CD14-positive monocyte (primary cell): Measurements from ENCODE around the gene VPS37C. TPM values are rescaled to one million over a fixed set of nuclear protein-coding genes. Genes with fewer than 3 reads are reported as not detected.
A peak's percentile ranks its signal among the peaks of the same experiment; 100 is the strongest.

Experiments used
- DNase-seq, 3 donors: peaks; one replicate each; pipeline ENCODE4 v3.0.0-alpha.2; 2011 to 2022
- H2AFZ ChIP-seq: 2 replicates; pipeline ENCODE4 v1.6.0; 2012; ENCODE audit warnings: mild to moderate bottlenecking, low read depth, low read length, inconsistent platforms; ENCODE audit not compliant: insufficient read depth, poor library complexity, severe bottlenecking
- H3K27ac ChIP-seq, 2 donors: 1 replicate in 1 of 2; 2 replicates in 1 of 2; pipeline ENCODE4 v1.5.1; 2012 to 2013; ENCODE audit warnings: low read length in 2 of 2, control low read depth in 1 of 2, inconsistent platforms in 1 of 2, low read depth in 1 of 2, mild to moderate bottlenecking in 1 of 2
- H3K27me3 ChIP-seq, 2 donors: one replicate each; pipeline versions ENCODE4 v1.6.0 to v1.6.1; 2011 to 2013; ENCODE audit warnings: low read length in 2 of 2; ENCODE audit not compliant: control insufficient read depth in 2 of 2, insufficient read depth in 2 of 2
- H3K36me3 ChIP-seq, 2 donors: replicated peaks in 1 of 2; 1 replicate in 1 of 2; 2 replicates in 1 of 2; pipeline versions ENCODE4 v1.5.1 to v1.6.1; 2012 to 2013; ENCODE audit warnings: low read length in 2 of 2, control low read depth in 1 of 2, inconsistent platforms in 1 of 2, mild to moderate bottlenecking in 1 of 2; ENCODE audit not compliant: insufficient read depth in 2 of 2, control insufficient read depth in 1 of 2
- H3K4me1 ChIP-seq, 2 donors: 1 replicate in 1 of 2; 2 replicates in 1 of 2; pipeline versions ENCODE4 v1.5.1 to v1.6.1; 2012 to 2013; ENCODE audit warnings: low read length in 2 of 2, control low read depth in 1 of 2, inconsistent platforms in 1 of 2, mild to moderate bottlenecking in 1 of 2, moderate library complexity in 1 of 2; ENCODE audit not compliant: insufficient read depth in 2 of 2, control insufficient read depth in 1 of 2
- H3K4me2 ChIP-seq: replicated peaks from 2 replicates; pipeline ENCODE3; 2012; ENCODE audit warnings: low read length, moderate library complexity, mild to moderate bottlenecking; ENCODE audit not compliant: poor library complexity, severe bottlenecking; ENCODE audit errors: extremely low read depth
- H3K4me3 ChIP-seq, 3 experiments: fragments of 200-600 bp in 1 of 3; sonication (generic) in 1 of 3; replicated peaks in 1 of 3; 1 replicate in 2 of 3; 2 replicates in 1 of 3; pipeline ENCODE4 v1.5.1; 2011 to 2013; ENCODE audit warnings: low read length in 3 of 3, mild to moderate bottlenecking in 3 of 3, control low read depth in 2 of 3, low read depth in 2 of 3, inconsistent platforms in 1 of 3, moderate library complexity in 1 of 3
- H3K79me2 ChIP-seq: 2 replicates; pipeline ENCODE4 v1.6.0; 2012; ENCODE audit warnings: mild to moderate bottlenecking, control low read depth, inconsistent platforms, low read length, moderate library complexity; ENCODE audit not compliant: insufficient read depth
- H3K9ac ChIP-seq: 2 replicates; pipeline ENCODE4 v1.6.0; 2017; ENCODE audit warnings: low read length, mild to moderate bottlenecking; ENCODE audit not compliant: insufficient read depth, poor library complexity, severe bottlenecking
- H3K9me3 ChIP-seq, 2 donors: replicated peaks in 1 of 2; 1 replicate in 1 of 2; 2 replicates in 1 of 2; pipeline versions ENCODE4 v1.5.1 to v1.6.1; 2012 to 2013; ENCODE audit warnings: low read length in 2 of 2, control low read depth in 1 of 2; ENCODE audit not compliant: control insufficient read depth in 1 of 2, insufficient read depth in 1 of 2
- H4K20me1 ChIP-seq: 2 replicates; pipeline ENCODE4 v1.6.0; 2012; ENCODE audit warnings: mild to moderate bottlenecking, low read length, control low read depth, moderate library complexity; ENCODE audit not compliant: insufficient read depth
- H3K27ac Mint-ChIP-seq, 7 donors: one replicate each; pipeline ENCODE4 v1.8.0; 2020; ENCODE audit warnings: mild to moderate bottlenecking in 7 of 7, mixed read lengths in 7 of 7, moderate library complexity in 6 of 7, inconsistent platforms in 2 of 7
- H3K27me3 Mint-ChIP-seq, 3 donors: one replicate each; pipeline ENCODE4 v1.8.0; 2021 to 2022; ENCODE audit warnings: low read depth in 3 of 3, mild to moderate bottlenecking in 3 of 3, mixed read lengths in 3 of 3, moderate library complexity in 3 of 3, inconsistent platforms in 1 of 3
- H3K36me3 Mint-ChIP-seq, 2 donors: one replicate each; pipeline ENCODE4 v1.8.0; 2020; ENCODE audit warnings: mixed read lengths in 2 of 2, inconsistent platforms in 1 of 2, mild to moderate bottlenecking in 1 of 2
- H3K4me1 Mint-ChIP-seq: one replicate; pipeline ENCODE4 v1.8.0; 2020; ENCODE audit warnings: mild to moderate bottlenecking, mixed read lengths
- H3K4me3 Mint-ChIP-seq, 2 donors: one replicate each; pipeline ENCODE4 v1.8.0; 2020; ENCODE audit warnings: mild to moderate bottlenecking in 2 of 2, mixed read lengths in 2 of 2, moderate library complexity in 1 of 2
- H3K9me3 Mint-ChIP-seq, 7 donors: one replicate each; pipeline ENCODE4 v1.8.0; 2020 to 2022; ENCODE audit warnings: mixed read lengths in 7 of 7, mild to moderate bottlenecking in 6 of 7, moderate library complexity in 6 of 7, inconsistent platforms in 2 of 7
- CTCF ChIP-seq: fragments of 200-600 bp; IDR thresholded peaks from one replicate; pipeline ENCODE4 v1.8.0; 2022; ENCODE audit warnings: antibody characterized with exemption, mild to moderate bottlenecking
- WGBS: methylation state at CpG from one replicate; pipeline ENCODE4 v1.1.5; 2013; ENCODE audit warnings: missing lambda C conversion rate; ENCODE audit not compliant: insufficient coverage; 5-methylcytosine and 5-hydroxymethylcytosine counted together
- intact Hi-C, 2 donors: fragments of 100-400 bp; cut with micrococcal nuclease; formaldehyde crosslinking; loops; one replicate each; pipeline versions ENCODE4 v1.15.0 to v1.15.1; 2023
- polyA plus RNA-seq, 3 donors: library from polyadenylated mRNA; depleted of rRNA in 1 of 3; unstranded in 2 of 3; stranded (reverse) in 1 of 3; fragments of 300-500 nt in 2 of 3; fragments of >200 nt in 1 of 3; fragmentation: Illumina TruSeq in 2 of 3; gene quantifications; 1 replicate in 2 of 3; 2 replicates in 1 of 3; pipeline ENCODE4 v1.2.3, GENCODE V29; 2012 to 2021

The VPS37C gene
- polyA plus RNA-seq, 3 donors = 1.9 to 25.1 (median 3.8) TPM

- peak overlapping the region; percentile 9 to 66 for H3K4me3 Mint-ChIP-seq
- TF ChIP-seq CTCF = no peak
- H2AFZ ChIP-seq = no peak overlapping the region
- no peaks in the 10 kb centered on the region for H3K9me3 ChIP-seq
- intact Hi-C loops = no loop called here
- H3K27me3 ChIP-seq = no peaks in the 10 kb centered on the region
- H3K36me3 ChIP-seq = no peaks in the 10 kb centered on the region
- H3K4me3 ChIP-seq = no peak overlapping the region
- H3K4me2 ChIP-seq = peak overlapping the region; percentile 41
- H3K9me3 Mint-ChIP-seq = peaks cover 0 to 4% (median 0%) of the 10 kb centered on the region in 7 donors
- H3K27me3 Mint-ChIP-seq = peaks cover 0 to 7% (median 2%) of the 10 kb centered on the region in 3 donors
- peak overlapping the region; percentile 76 to 92 (median 86) for H3K27ac Mint-ChIP-seq
- H3K27ac ChIP-seq = peak overlapping the region; percentile 47 to 73
- peak in 2 of 3 donors; percentile 10 to 31 for DNase-seq
- H3K9ac ChIP-seq = peak overlapping the region; percentile 15
- no peaks in the 10 kb centered on the region for H3K36me3 Mint-ChIP-seq
- peaks cover 43 to 46% of the 10 kb centered on the region in 2 donors for H3K4me1 ChIP-seq
- peaks cover 47% of the 10 kb centered on the region for H3K4me1 Mint-ChIP-seq
- H3K79me2 ChIP-seq = no peaks in the 10 kb centered on the region
- no peaks in the 10 kb centered on the region for H4K20me1 ChIP-seq
- WGBS = 86% methylated on average over 1 of the region's 13 CpGs
Measured at GRCh38 chr11:61092908-61093763, 68.1 kb downstream of the VPS37C start.

- Mint-ChIP-seq H3K27me3 (peaks cover 0 to 7% (median 2%) of the 10 kb centered on the region in 3 donors), H3K4me3 (peak overlapping the region; percentile 16 to 57), H3K4me1 (peaks cover 47% of the 10 kb centered on the region), H3K27ac (peak overlapping the region; percentile 76 to 92 (median 86)), H3K36me3 (no peaks in the 10 kb centered on the region), H3K9me3 (peaks cover 0 to 4% (median 0%) of the 10 kb centered on the region in 7 donors)
- DNase-seq = peak; percentile 47 to 93 (median 65)
- peak overlapping the region; percentile 36 for H3K4me2 ChIP-seq
- peak overlapping the region; percentile 27 for H3K9ac ChIP-seq
- no peak for TF ChIP-seq CTCF
- H3K27ac ChIP-seq = peak overlapping the region in 1 of 2 donors; percentile 73
- H3K4me1 ChIP-seq = peaks cover 43 to 46% of the 10 kb centered on the region in 2 donors
- H3K9me3 ChIP-seq = no peaks in the 10 kb centered on the region
- no peaks in the 10 kb centered on the region for H3K27me3 ChIP-seq
- H3K4me3 ChIP-seq = peak overlapping the region in 1 of 3 experiments; percentile 34
- intact Hi-C loops = no loop called here
- peak overlapping the region; percentile 50 for H2AFZ ChIP-seq
- H3K79me2 ChIP-seq = no peaks in the 10 kb centered on the region
- no peaks in the 10 kb centered on the region for H4K20me1 ChIP-seq
- 0% methylated on average over 1 of the region's 10 CpGs for WGBS
- no peaks in the 10 kb centered on the region for H3K36me3 ChIP-seq
Measured at GRCh38 chr11:61092280-61092766, 68.9 kb downstream of the VPS37C start.
